ENCODE results near the gene IL6ST.

The IL6ST gene

GRCh38 chr5:55994998-55995914, 493 bp upstream of the IL6ST start (continued):
- no peak for TF ChIP-seq PRDM4 (tag by site-specific recombination; IDR thresholded peaks at IDR 0.05)
- no peak for TF ChIP-seq RBAK (tag by site-specific recombination; IDR thresholded peaks at IDR 0.05)
- TF ChIP-seq ZXDB (tag by site-specific recombination; IDR thresholded peaks at IDR 0.05), result peak; percentile 56; the same call in 1 of the 2 replicates
- TF ChIP-seq PRDM10 (tag by site-specific recombination; IDR thresholded peaks at IDR 0.05), result peak; percentile 96
- no peak for TF ChIP-seq ZNF639 (tag by site-specific recombination; IDR thresholded peaks at IDR 0.05)
- TF ChIP-seq ZNF830 (tag by site-specific recombination; IDR thresholded peaks at IDR 0.05; ENCODE audit: low read depth), result no peak
- TF ChIP-seq SALL2 (tag by site-specific recombination; IDR thresholded peaks at IDR 0.05; ENCODE audit: borderline replicate concordance), result no peak
- TF ChIP-seq BCL11A (tag by site-specific recombination; IDR thresholded peaks at IDR 0.05; ENCODE audit: low read depth), result no peak
- TF ChIP-seq ZNF843 (tag by site-specific recombination; IDR thresholded peaks at IDR 0.05), result no peak
- TF ChIP-seq ZNF292 (tag by site-specific recombination; IDR thresholded peaks at IDR 0.05; ENCODE audit: borderline replicate concordance, low read depth), result no peak
- TF ChIP-seq ZNF169 (tag by site-specific recombination; IDR thresholded peaks at IDR 0.05), result no peak
- no peak for TF ChIP-seq ZIC2 (tag by site-specific recombination; IDR thresholded peaks at IDR 0.05)
- TF ChIP-seq BCL11B (tag by site-specific recombination; IDR thresholded peaks at IDR 0.05; ENCODE audit: low read depth), result no peak
- TF ChIP-seq ZNF623 (tag by site-specific recombination; IDR thresholded peaks at IDR 0.05), result 0 out of 2 replicates have a peak, but pooled peaks have one; percentile 16
- no peak for TF ChIP-seq ZNF354C (tag by site-specific recombination; IDR thresholded peaks at IDR 0.05; ENCODE audit: borderline replicate concordance, low read depth)
- TF ChIP-seq ZNF239 (tag by site-specific recombination; IDR thresholded peaks at IDR 0.05), result no peak
- no peak for TF ChIP-seq ZNF654 (tag by site-specific recombination; IDR thresholded peaks at IDR 0.05; ENCODE audit: low read depth)
- TF ChIP-seq ZNF48 (tag by site-specific recombination; IDR thresholded peaks at IDR 0.05), result no peak
- TF ChIP-seq ZNF433 (tag by site-specific recombination; IDR thresholded peaks at IDR 0.05; ENCODE audit: low read depth), result no peak
- TF ChIP-seq MZF1 (tag by site-specific recombination; IDR thresholded peaks at IDR 0.05; ENCODE audit: borderline replicate concordance), result peak; percentile 18; the same call in 1 of the 2 replicates
- TF ChIP-seq ZFP41 (tag by site-specific recombination; IDR thresholded peaks at IDR 0.05; ENCODE audit: borderline replicate concordance), result no peak
- no peak; the same call in 1 of the 2 replicates for TF ChIP-seq OSR2 (tag by site-specific recombination; IDR thresholded peaks at IDR 0.05)
- no peak for TF ChIP-seq HOXA7 (CRISPR knock-in tag; IDR thresholded peaks at IDR 0.05; ENCODE audit: borderline replicate concordance)
- TF ChIP-seq ZNF174 (tag by site-specific recombination; IDR thresholded peaks at IDR 0.05), result no peak
- no peak for TF ChIP-seq ZBTB49 (tag by site-specific recombination; IDR thresholded peaks at IDR 0.05; ENCODE audit: low read depth)
- peak; percentile 81 for TF ChIP-seq ZNF398 (tag by site-specific recombination; IDR thresholded peaks at IDR 0.05)

Data from HEK293 (cell line).